DOHH2 (cell line): ENCODE results near the gene ADSS2.

Experiments used
- EZH2phosphoT487 ChIP-seq: fragments of 200-600 bp; sonication (generic); IDR thresholded peaks from 2 replicates; pipeline ENCODE4 v1.6.1; 2017; ENCODE audit warnings: borderline replicate concordance, mild to moderate bottlenecking, antibody characterized with exemption, low read length, moderate library complexity, mixed read lengths
- TF ChIP-seq, protein P1 (sequence below): fragments of 200-600 bp; sonication (generic); IDR thresholded peaks from one replicate; pipeline ENCODE4 v1.5.1; 2014; ENCODE audit warnings: antibody characterized with exemption, mild to moderate bottlenecking, low read depth, low read length; ENCODE audit not compliant: poor library complexity, severe bottlenecking

DNA sequence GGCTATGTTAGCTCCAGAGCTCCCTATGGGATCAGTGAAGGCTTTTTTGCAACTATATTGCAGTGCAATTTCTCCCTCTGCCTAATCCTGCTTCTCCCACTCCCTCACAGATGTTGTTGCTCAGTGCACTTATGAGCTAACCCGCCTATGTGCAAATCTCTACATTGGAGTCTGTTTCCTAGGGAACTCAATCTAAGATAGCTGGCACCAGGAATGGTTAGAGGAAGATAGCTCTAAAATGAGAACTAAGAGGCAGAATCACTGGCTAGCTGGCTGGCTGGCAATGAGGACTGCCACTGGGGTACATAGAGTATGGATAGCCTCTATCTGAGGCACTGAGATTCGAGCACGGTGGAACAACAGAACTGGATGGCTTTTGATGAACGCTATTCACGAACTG is 39.5 kb downstream of the ADSS2 start:
- no peak for TF ChIP-seq EZH2phosphoT487
- TF ChIP-seq, protein P1, sequence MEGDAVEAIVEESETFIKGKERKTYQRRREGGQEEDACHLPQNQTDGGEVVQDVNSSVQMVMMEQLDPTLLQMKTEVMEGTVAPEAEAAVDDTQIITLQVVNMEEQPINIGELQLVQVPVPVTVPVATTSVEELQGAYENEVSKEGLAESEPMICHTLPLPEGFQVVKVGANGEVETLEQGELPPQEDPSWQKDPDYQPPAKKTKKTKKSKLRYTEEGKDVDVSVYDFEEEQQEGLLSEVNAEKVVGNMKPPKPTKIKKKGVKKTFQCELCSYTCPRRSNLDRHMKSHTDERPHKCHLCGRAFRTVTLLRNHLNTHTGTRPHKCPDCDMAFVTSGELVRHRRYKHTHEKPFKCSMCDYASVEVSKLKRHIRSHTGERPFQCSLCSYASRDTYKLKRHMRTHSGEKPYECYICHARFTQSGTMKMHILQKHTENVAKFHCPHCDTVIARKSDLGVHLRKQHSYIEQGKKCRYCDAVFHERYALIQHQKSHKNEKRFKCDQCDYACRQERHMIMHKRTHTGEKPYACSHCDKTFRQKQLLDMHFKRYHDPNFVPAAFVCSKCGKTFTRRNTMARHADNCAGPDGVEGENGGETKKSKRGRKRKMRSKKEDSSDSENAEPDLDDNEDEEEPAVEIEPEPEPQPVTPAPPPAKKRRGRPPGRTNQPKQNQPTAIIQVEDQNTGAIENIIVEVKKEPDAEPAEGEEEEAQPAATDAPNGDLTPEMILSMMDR = no peak
